ENCODE measurements around the gene MCUB. TPM values are rescaled to one million over a fixed set of nuclear protein-coding genes. Genes with fewer than 3 reads are reported as not detected.
"Not testable (repeated sequence)": the region's sequence is repeated elsewhere in the genome, so short reads cannot be mapped to it uniquely, and the experiment has no call there.

Gene MCUB
- total and polyA plus RNA-seq, 8 donors, result 0.88 to 6.5 (median 2.9) TPM

GRCh38 chr4:109554971-109555370 is 5.1 kb upstream of the MCUB start:
- H3K9me3 ChIP-seq, result no peaks in the 10 kb centered on the region
- H3K27ac ChIP-seq, result no peak overlapping the region
- 83 to 90% methylated on average over 3 of the region's 3 CpGs for WGBS, 2 donors
- TF ChIP-seq CTCF (IDR thresholded peaks at IDR 0.05), result no peak
- intact Hi-C loops (cut with DNase I), result no loop called here
- no peaks in the 10 kb centered on the region for H3K27me3 ChIP-seq
- H3K4me1 ChIP-seq, result no peaks in the 10 kb centered on the region
- no peak overlapping the region for H3K4me3 ChIP-seq
- ATAC-seq (no peak), DNase-seq (no peak), FAIRE-seq (no peak)
- H3K36me3 ChIP-seq, result no peaks in the 10 kb centered on the region

GRCh38 chr4:109557433-109557832 is 2.6 kb upstream of the MCUB start:
- Histone ChIP-seq H3K27me3 (no peaks in the 10 kb centered on the region), H3K9me3 (no peaks in the 10 kb centered on the region), H3K4me3 (no peak overlapping the region), H3K36me3 (no peaks in the 10 kb centered on the region), H3K27ac (no peak overlapping the region), H3K4me1 (no peaks in the 10 kb centered on the region)
- 94 to 96% methylated on average over 28 of the region's 28 CpGs for WGBS, 2 donors
- intact Hi-C loops (cut with DNase I), result no loop called here
- TF ChIP-seq CTCF (IDR thresholded peaks at IDR 0.05), result no peak
- DNase-seq, result peak in 1 of 6 donors; percentile 70
- no peak for ATAC-seq
- FAIRE-seq, result no peak

GRCh38 chr4:109558095-109558494 is 2.0 kb upstream of the MCUB start:
- H3K36me3 ChIP-seq; ATAC-seq; H3K4me3 ChIP-seq; H3K9me3 ChIP-seq; H3K27me3 ChIP-seq; intact Hi-C loops (cut with DNase I); H3K4me1 ChIP-seq; DNase-seq; H3K27ac ChIP-seq; FAIRE-seq: not testable (repeated sequence)
- WGBS, 2 donors, result 85 to 94% methylated on average over 6 of the region's 6 CpGs

GRCh38 chr4:109559625-109559982 is 442 bp upstream of the MCUB start:
- peak overlapping the region; percentile 21 to 76 (median 46) for H3K4me3 ChIP-seq
- TF ChIP-seq CTCF (IDR thresholded peaks at IDR 0.05), result no peak
- no peaks in the 10 kb centered on the region for H3K9me3 ChIP-seq
- peak in 3 of 4 donors; percentile 24 to 46 (median 27) for ATAC-seq
- H3K36me3 ChIP-seq, result no peaks in the 10 kb centered on the region
- DNase-seq, result peak in 2 of 6 donors; percentile 17 to 62
- no peaks in the 10 kb centered on the region for H3K4me1 ChIP-seq
- H3K27me3 ChIP-seq, result peaks cover 0 to 4% (median 0%) of the 10 kb centered on the region in 4 donors
- peak overlapping the region in 2 of 4 donors; percentile 52 to 70 for H3K27ac ChIP-seq
- intact Hi-C loops (cut with DNase I), result no loop called here
- no peak for FAIRE-seq
- 16 to 18% methylated on average over 27 of the region's 27 CpGs for WGBS, 2 donors

GRCh38 chr4:109560687-109561461 is 828 bp downstream of the MCUB start:
- WGBS, 2 donors, result 2 to 4% methylated on average over 29 of the region's 29 CpGs
- Histone ChIP-seq H3K36me3 (no peaks in the 10 kb centered on the region), H3K27ac (peak overlapping the region in 3 of 4 donors; percentile 52 to 70 (median 55)), H3K4me1 (no peaks in the 10 kb centered on the region), H3K27me3 (peaks cover 0 to 4% (median 0%) of the 10 kb centered on the region in 4 donors), H3K9me3 (no peaks in the 10 kb centered on the region), H3K4me3 (peak overlapping the region; percentile 21 to 76 (median 46))
- FAIRE-seq (no peak), ATAC-seq (peak; percentile 49 to 73 (median 59)), DNase-seq (peak in 1 of 6 donors; percentile 26)
- no peak for TF ChIP-seq CTCF (IDR thresholded peaks at IDR 0.05)
- intact Hi-C loops (cut with DNase I), result no loop called here
